IMR-90 (cell line): ENCODE data around the gene ABAT. TPM values are rescaled to one million over a fixed set of nuclear protein-coding genes. Genes with fewer than 3 reads are reported as not detected.

ENCODE experiments used
- ATAC-seq: fragments of 200-7000 bp; cut with Tn5 transposase; 2 replicates; pipeline ENCODE4 v1.9.1; 2020; ENCODE audit warnings: low read depth, mild to moderate bottlenecking, moderate library complexity
- BruUV-seq: library from RNA; stranded (reverse); fragments of 400-500 nt; replicated peaks from 2 replicates; lab custom pipeline; 2021; lab: Mats Ljungman, UMichigan
- CTCF ChIA-PET: fragments of 300-600 bp; formaldehyde crosslinking; extraction: SDS; loops from one replicate; lab custom pipeline; 2021; ENCODE audit warnings: antibody characterized with exemption; lab: Yijun Ruan, JAX
- POLR2A ChIA-PET: fragments of 300-600 bp; sonication (Branson Sonifier 250); formaldehyde crosslinking; loops from one replicate; lab custom pipeline; 2022; ENCODE audit warnings: antibody characterized with exemption; ENCODE audit not compliant: unreplicated experiment; lab: Charles Lee
- DNase-seq: peaks from one replicate; pipeline ENCODE4 v3.0.0; 2013
- H2AFZ ChIP-seq: replicated peaks from 2 replicates; pipeline ENCODE3; 2013; ENCODE audit warnings: low read length, mild to moderate bottlenecking; ENCODE audit not compliant: poor library complexity
- H2AK5ac ChIP-seq: 2 replicates; pipeline ENCODE4 v1.6.1; 2013; ENCODE audit warnings: low read depth, low read length, inconsistent platforms
- H2AK9ac ChIP-seq: replicated peaks from 2 replicates; pipeline ENCODE3; 2013; ENCODE audit warnings: mild to moderate bottlenecking, low read depth, low read length, moderate library complexity; ENCODE audit not compliant: poor library complexity
- H2BK120ac ChIP-seq: 2 replicates; pipeline ENCODE4 v1.6.1; 2013; ENCODE audit warnings: low read depth, low read length, inconsistent platforms
- H2BK15ac ChIP-seq: 3 replicates; pipeline ENCODE4 v1.6.1; 2013; ENCODE audit warnings: low read depth, low read length, inconsistent platforms
- H2BK20ac ChIP-seq: 2 replicates; pipeline ENCODE4 v1.6.1; 2013; ENCODE audit warnings: low read depth, mild to moderate bottlenecking, inconsistent platforms, low read length, moderate library complexity
- H2BK5ac ChIP-seq: 2 replicates; pipeline ENCODE4 v1.6.1; 2013; ENCODE audit warnings: mild to moderate bottlenecking, low read depth, low read length, inconsistent platforms; ENCODE audit not compliant: poor library complexity, severe bottlenecking
- H3K14ac ChIP-seq: replicated peaks from 2 replicates; pipeline ENCODE4 v1.6.1; 2013; ENCODE audit warnings: low read depth, low read length, inconsistent platforms
- H3K18ac ChIP-seq: 2 replicates; pipeline ENCODE4 v1.6.1; 2013; ENCODE audit warnings: low read depth, low read length, control low read depth
- H3K23ac ChIP-seq: 2 replicates; pipeline ENCODE4 v1.6.1; 2013; ENCODE audit warnings: low read depth, low read length, inconsistent platforms
- H3K27ac ChIP-seq: 2 replicates; pipeline ENCODE4 v1.5.1; 2013; ENCODE audit warnings: mild to moderate bottlenecking, control low read depth, low read length; ENCODE audit not compliant: insufficient read depth
- H3K27me3 ChIP-seq: 2 replicates; pipeline ENCODE4 v1.6.1; 2013; ENCODE audit warnings: low read length; ENCODE audit not compliant: control insufficient read depth, insufficient read depth
- H3K36me3 ChIP-seq: 2 replicates; pipeline ENCODE4 v1.6.1; 2013; ENCODE audit warnings: low read length, mixed read lengths; ENCODE audit not compliant: control insufficient read depth, insufficient read depth
- H3K4ac ChIP-seq: 2 replicates; pipeline ENCODE4 v1.6.1; 2013; ENCODE audit warnings: low read depth, low read length, inconsistent platforms
- H3K4me1 ChIP-seq: 2 replicates; pipeline ENCODE4 v1.6.1; 2013; ENCODE audit warnings: low read length, mixed read lengths; ENCODE audit not compliant: control insufficient read depth, insufficient read depth
- H3K4me2 ChIP-seq: 2 replicates; pipeline ENCODE4 v1.6.1; 2013; ENCODE audit warnings: low read depth, mild to moderate bottlenecking, control low read depth, low read length, moderate library complexity
- H3K4me3 ChIP-seq: 2 replicates; pipeline ENCODE4 v1.5.1; 2013; ENCODE audit warnings: low read depth, mild to moderate bottlenecking, control low read depth, low read length, moderate library complexity; ENCODE audit not compliant: insufficient read depth
- H3K56ac ChIP-seq: 2 replicates; pipeline ENCODE4 v1.6.1; 2013; ENCODE audit warnings: low read length, inconsistent platforms; ENCODE audit not compliant: insufficient read depth; ENCODE audit errors: extremely low read depth
- H3K79me1 ChIP-seq, 2 experiments: 2 replicates each; pipeline ENCODE4 v1.6.1; 2013; ENCODE audit warnings: low read length in 2 of 2, inconsistent platforms in 1 of 2, low read depth in 1 of 2
- H3K9ac ChIP-seq: 2 replicates; pipeline ENCODE4 v1.6.1; 2013; ENCODE audit warnings: low read depth, low read length, control low read depth
- H3K9me1 ChIP-seq: 2 replicates; pipeline ENCODE4 v1.6.1; 2013; ENCODE audit warnings: low read length, inconsistent platforms; ENCODE audit not compliant: insufficient read depth
- H3K9me3 ChIP-seq: 2 replicates; pipeline ENCODE4 v1.6.1; 2013; ENCODE audit warnings: low read length; ENCODE audit not compliant: control insufficient read depth, insufficient read depth
- H4K20me1 ChIP-seq: 2 replicates; pipeline ENCODE4 v1.6.1; 2013; ENCODE audit warnings: low read length, inconsistent platforms; ENCODE audit not compliant: insufficient read depth
- H4K5ac ChIP-seq: 2 replicates; pipeline ENCODE4 v1.6.1; 2013; ENCODE audit warnings: mild to moderate bottlenecking, low read depth, low read length, control low read depth
- H4K8ac ChIP-seq, 2 experiments: 2 replicates each; pipeline ENCODE4 v1.6.1; 2013; ENCODE audit warnings: low read depth in 2 of 2, low read length in 2 of 2, control low read depth in 1 of 2, inconsistent platforms in 1 of 2
- H4K91ac ChIP-seq: 2 replicates; pipeline ENCODE4 v1.6.1; 2013; ENCODE audit warnings: low read depth, low read length, inconsistent platforms; ENCODE audit not compliant: insufficient read depth
- MXI1 ChIP-seq: IDR thresholded peaks from 2 replicates; pipeline ENCODE4 v1.6.1; 2012; ENCODE audit warnings: low read depth, mild to moderate bottlenecking, low read length, moderate library complexity, borderline replicate concordance
- WGBS, 2 experiments: methylation state at CpG; one replicate each; pipeline versions ENCODE4 v1.1.5 to v1.1.7; 2013; ENCODE audit warnings: missing lambda C conversion rate in 2 of 2; ENCODE audit not compliant: insufficient read length in 1 of 2; ENCODE audit errors: extremely low coverage in 2 of 2; 5-methylcytosine and 5-hydroxymethylcytosine counted together
- dilution Hi-C: fragments of 300-500 bp; cut with HindIII; formaldehyde crosslinking; loops from one replicate; pipeline ENCODE4 v1.14.3; 2018; ENCODE audit warnings: low sequenced_read_pairs; ENCODE audit not compliant: unreplicated experiment
- in situ Hi-C: fragments of 300-500 bp; cut with MboI; formaldehyde crosslinking; loops from 3 replicates; pipeline ENCODE4 v1.14.3; 2019; ENCODE audit warnings: low sequenced_read_pairs, inconsistent platforms, mixed read lengths
- intact Hi-C: fragments of 100-400 bp; cut with micrococcal nuclease; formaldehyde crosslinking; loops from 2 replicates; pipeline ENCODE4 v1.10.0; 2022
- polyA plus RNA-seq, 3 experiments: library from polyadenylated mRNA; depleted of rRNA; stranded (reverse); fragments of >200 nt; gene quantifications; 2 replicates each; pipeline ENCODE4 v1.2.3, GENCODE V29; 2012; ENCODE audit warnings: low replicate concordance in 1 of 3
- total RNA-seq: library from RNA; depleted of rRNA; stranded (reverse); fragments of >200 nt; gene quantifications from 2 replicates; pipeline ENCODE4 v1.2.3, GENCODE V29; 2012

Gene ABAT
- total and polyA plus RNA-seq, 2 of the 4 experiments (the other 2 are of a cell fraction): 4.5 to 6.9 TPM

DNA sequence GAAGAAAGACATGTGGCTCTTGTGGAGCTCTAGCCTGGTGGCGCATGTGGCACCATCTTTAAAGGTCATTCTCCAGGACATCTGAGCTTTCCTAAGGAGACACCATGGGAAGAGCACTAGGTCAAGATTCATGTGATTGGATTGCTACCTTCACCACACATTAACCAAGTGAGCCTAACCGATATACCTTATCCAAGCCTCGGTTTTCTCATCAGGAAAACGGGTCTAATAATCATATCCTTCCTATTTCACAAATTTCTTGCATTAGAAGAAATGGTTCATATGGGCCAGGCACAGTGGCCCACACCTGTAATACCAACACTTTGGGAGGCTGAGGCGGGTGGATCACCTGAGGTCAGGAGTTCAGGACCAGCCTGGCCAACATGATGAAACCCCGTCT, 64.7 kb downstream of the ABAT start:
- Histone ChIP-seq H3K4me3 (no peak overlapping the region), H3K14ac (no peak overlapping the region), H3K36me3 (no peaks in the 10 kb centered on the region), H3K4me2 (no peak overlapping the region), H2BK5ac (no peak overlapping the region), H3K9me1 (no peaks in the 10 kb centered on the region), H2AFZ (no peak overlapping the region), H2BK15ac (no peak overlapping the region), H3K27me3 (no peaks in the 10 kb centered on the region; the same call in 1 of the 2 replicates), H3K23ac (no peak overlapping the region), H3K27ac (no peak overlapping the region), H3K18ac (no peak overlapping the region), H3K4ac (no peak overlapping the region), H4K91ac (no peak overlapping the region), H2BK20ac (no peak overlapping the region), H3K79me1 (no peaks in the 10 kb centered on the region), H3K56ac (no peak overlapping the region), H3K9me3 (no peaks in the 10 kb centered on the region), H3K4me1 (no peaks in the 10 kb centered on the region), H3K9ac (no peak overlapping the region), H2BK120ac (no peak overlapping the region), H4K8ac (no peak overlapping the region), H2AK5ac (no peak overlapping the region), H4K20me1 (no peaks in the 10 kb centered on the region), H2AK9ac (no peak overlapping the region), H4K5ac (no peak overlapping the region)
- no peak for TF ChIP-seq MXI1
- ChIA-PET CTCF (no interaction called here), POLR2A (no interaction called here)
- no peak for DNase-seq
- dilution Hi-C loops (no loop called here), intact Hi-C loops (no loop called here), in situ Hi-C loops (no loop called here)
- no CpG with 5 or more reads among the region's 6 CpGs for WGBS, 2 experiments
- no peak for ATAC-seq
- no TSS peak for BruUV-seq
